Small intestine (tissue), 7 donors: ENCODE results near the gene PCDHA10. TPM values are rescaled to one million over a fixed set of nuclear protein-coding genes. Genes with fewer than 3 reads are reported as not detected.
"Not testable (repeated sequence)": the region's sequence is repeated elsewhere in the genome, so short reads cannot be mapped to it uniquely, and the experiment has no call there.

Experiments
- DNase-seq, 2 donors: peaks; one replicate each; pipeline versions ENCODE4 v3.0.0 to v3.0.0-alpha.2; 2013
- FAIRE-seq: peaks from 2 replicates; lab custom pipeline; 2012; peaks lifted over from hg19 to GRCh38; lab: Jason Lieb, UNC
- H3K27ac ChIP-seq, 3 donors: one replicate each; pipeline ENCODE4 v1.5.1; 2013; ENCODE audit warnings: low read length in 2 of 3, mild to moderate bottlenecking in 2 of 3, control low read depth in 1 of 3, inconsistent platforms in 1 of 3, low read depth in 1 of 3, moderate library complexity in 1 of 3
- H3K27me3 ChIP-seq, 3 donors: one replicate each; pipeline ENCODE4 v1.6.1; 2013; ENCODE audit warnings: low read length in 3 of 3, inconsistent platforms in 1 of 3; ENCODE audit not compliant: control insufficient read depth in 3 of 3, insufficient read depth in 3 of 3
- H3K36me3 ChIP-seq, 3 donors: one replicate each; pipeline ENCODE4 v1.6.1; 2013; ENCODE audit warnings: low read length in 3 of 3, inconsistent platforms in 1 of 3, low read depth in 1 of 3, mild to moderate bottlenecking in 1 of 3, moderate library complexity in 1 of 3; ENCODE audit not compliant: control insufficient read depth in 3 of 3, insufficient read depth in 2 of 3
- H3K4me1 ChIP-seq, 3 donors: one replicate each; pipeline ENCODE4 v1.6.1; 2013; ENCODE audit warnings: low read length in 2 of 3, inconsistent platforms in 1 of 3, low read depth in 1 of 3, mild to moderate bottlenecking in 1 of 3, moderate library complexity in 1 of 3; ENCODE audit not compliant: control insufficient read depth in 3 of 3, insufficient read depth in 2 of 3
- H3K4me3 ChIP-seq, 3 donors: one replicate each; pipeline ENCODE4 v1.5.1; 2013; ENCODE audit warnings: low read length in 3 of 3, control low read depth in 1 of 3, inconsistent platforms in 1 of 3, low read depth in 1 of 3, mild to moderate bottlenecking in 1 of 3, moderate library complexity in 1 of 3
- H3K9me3 ChIP-seq, 2 donors: one replicate each; pipeline ENCODE4 v1.6.1; 2013; ENCODE audit warnings: low read depth in 1 of 2, low read length in 1 of 2; ENCODE audit not compliant: control insufficient read depth in 2 of 2, insufficient read depth in 1 of 2
- WGBS, 3 donors: extraction: QIAGEN DNeasy Blood & Tissue Kit; methylation state at CpG; one replicate each; pipeline ENCODE4 v1.1.7; 2013; 5-methylcytosine and 5-hydroxymethylcytosine counted together
- polyA plus RNA-seq, 4 donors: library from polyadenylated mRNA; stranded (reverse) in 3 of 4; unstranded in 1 of 4; fragments of 200-250 nt in 3 of 4; fragments of 120-200 nt in 1 of 4; gene quantifications; one replicate each; pipeline versions ENCODE4 v1.2.1 to v1.2.3, GENCODE V29; 2013
- donor health status: healthy with polysubstance abuse.
- donor health status: control.
- donor health status: control.
- donor health status: Bipolar disorder and iron deficiency.
- donor health status: healthy.

The PCDHA10 gene
- polyA plus RNA-seq, 4 donors, result 0.04 to 0.13 TPM; not detected in 2

DNA sequence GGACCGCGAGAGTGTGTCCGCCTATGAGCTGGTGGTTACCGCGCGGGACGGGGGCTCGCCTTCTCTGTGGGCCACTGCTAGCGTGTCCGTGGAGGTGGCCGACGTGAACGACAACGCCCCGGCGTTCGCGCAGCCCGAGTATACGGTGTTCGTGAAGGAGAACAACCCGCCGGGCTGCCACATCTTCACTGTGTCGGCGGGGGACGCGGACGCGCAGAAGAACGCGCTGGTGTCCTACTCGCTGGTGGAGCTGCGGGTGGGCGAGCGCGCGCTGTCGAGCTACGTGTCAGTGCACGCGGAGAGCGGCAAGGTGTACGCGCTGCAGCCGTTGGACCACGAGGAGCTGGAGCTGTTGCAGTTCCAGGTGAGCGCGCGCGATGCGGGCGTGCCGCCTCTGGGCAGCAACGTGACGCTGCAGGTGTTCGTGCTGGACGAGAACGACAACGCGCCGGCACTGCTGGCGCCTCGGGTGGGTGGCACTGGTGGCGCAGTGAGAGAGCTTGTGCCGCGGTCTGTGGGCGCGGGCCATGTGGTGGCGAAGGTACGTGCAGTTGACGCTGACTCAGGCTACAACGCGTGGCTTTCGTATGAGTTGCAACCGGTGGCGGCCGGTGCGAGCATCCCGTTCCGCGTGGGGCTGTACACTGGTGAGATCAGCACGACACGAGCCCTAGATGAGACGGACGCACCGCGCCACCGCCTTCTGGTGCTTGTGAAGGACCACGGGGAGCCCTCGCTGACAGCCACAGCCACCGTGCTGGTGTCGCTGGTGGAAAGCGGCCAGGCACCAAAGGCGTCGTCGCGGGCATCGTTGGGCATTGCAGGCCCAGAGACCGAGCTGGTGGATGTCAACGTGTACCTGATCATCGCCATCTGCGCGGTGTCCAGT, 19.8 kb upstream of the PCDHA10 start:
- H3K27me3 ChIP-seq, result no peaks in the 10 kb centered on the region
- no peak overlapping the region for H3K27ac ChIP-seq
- FAIRE-seq (no peak), DNase-seq (no peak)
- no peak overlapping the region for H3K4me3 ChIP-seq
- 55 to 73% (median 65%) methylated on average over 103 of the region's 103 CpGs for WGBS, 3 donors
- H3K9me3 ChIP-seq, result peaks cover 3 to 38% of the 10 kb centered on the region in 2 donors
- no peaks in the 10 kb centered on the region for H3K36me3 ChIP-seq
- no peaks in the 10 kb centered on the region for H3K4me1 ChIP-seq

DNA sequence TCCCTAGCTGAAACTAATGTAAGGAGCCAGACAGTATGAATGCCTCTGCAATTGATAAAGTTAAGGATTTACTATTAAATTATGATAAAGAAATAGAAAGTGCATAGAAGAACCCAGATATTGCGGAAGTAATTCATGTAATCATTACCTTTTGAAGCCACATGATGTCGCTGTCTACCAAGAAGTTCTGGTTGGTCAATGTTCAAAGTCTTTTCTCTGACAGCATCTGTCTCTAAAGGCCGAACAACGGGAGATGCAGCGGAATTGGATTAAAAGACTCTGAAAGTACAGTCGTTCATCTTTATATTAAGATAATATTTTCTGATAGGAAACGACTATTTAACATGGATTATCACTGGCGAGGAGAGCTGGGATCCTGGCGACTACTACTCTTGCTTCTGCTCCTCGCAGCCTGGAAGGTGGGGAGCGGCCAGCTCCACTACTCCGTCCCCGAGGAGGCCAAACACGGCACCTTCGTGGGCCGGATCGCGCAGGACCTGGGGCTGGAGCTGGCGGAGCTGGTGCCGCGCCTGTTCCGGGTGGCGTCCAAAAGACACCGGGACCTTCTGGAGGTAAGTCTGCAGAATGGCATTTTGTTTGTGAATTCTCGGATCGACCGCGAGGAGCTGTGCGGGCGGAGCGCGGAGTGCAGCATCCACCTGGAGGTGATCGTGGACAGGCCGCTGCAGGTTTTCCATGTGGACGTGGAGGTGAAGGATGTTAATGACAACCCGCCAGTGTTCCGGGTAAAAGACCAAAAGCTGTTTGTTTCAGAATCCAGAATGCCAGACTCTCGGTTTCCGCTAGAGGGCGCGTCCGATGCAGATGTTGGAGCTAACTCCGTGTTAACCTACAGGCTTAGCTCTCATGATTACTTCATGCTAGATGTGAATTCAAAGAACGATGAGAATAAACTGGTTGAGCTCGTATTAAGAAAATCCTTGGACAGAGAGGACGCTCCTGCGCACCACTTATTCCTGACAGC, 14.4 kb upstream of the PCDHA10 start, which contains the start of gene PCDHA8:
Gene PCDHA8 (plus strand): TSS at position 210 of the 985 bp plus-strand sequence. CDS start 135 bp downstream, at position 345.
- no peak for DNase-seq

DNA sequence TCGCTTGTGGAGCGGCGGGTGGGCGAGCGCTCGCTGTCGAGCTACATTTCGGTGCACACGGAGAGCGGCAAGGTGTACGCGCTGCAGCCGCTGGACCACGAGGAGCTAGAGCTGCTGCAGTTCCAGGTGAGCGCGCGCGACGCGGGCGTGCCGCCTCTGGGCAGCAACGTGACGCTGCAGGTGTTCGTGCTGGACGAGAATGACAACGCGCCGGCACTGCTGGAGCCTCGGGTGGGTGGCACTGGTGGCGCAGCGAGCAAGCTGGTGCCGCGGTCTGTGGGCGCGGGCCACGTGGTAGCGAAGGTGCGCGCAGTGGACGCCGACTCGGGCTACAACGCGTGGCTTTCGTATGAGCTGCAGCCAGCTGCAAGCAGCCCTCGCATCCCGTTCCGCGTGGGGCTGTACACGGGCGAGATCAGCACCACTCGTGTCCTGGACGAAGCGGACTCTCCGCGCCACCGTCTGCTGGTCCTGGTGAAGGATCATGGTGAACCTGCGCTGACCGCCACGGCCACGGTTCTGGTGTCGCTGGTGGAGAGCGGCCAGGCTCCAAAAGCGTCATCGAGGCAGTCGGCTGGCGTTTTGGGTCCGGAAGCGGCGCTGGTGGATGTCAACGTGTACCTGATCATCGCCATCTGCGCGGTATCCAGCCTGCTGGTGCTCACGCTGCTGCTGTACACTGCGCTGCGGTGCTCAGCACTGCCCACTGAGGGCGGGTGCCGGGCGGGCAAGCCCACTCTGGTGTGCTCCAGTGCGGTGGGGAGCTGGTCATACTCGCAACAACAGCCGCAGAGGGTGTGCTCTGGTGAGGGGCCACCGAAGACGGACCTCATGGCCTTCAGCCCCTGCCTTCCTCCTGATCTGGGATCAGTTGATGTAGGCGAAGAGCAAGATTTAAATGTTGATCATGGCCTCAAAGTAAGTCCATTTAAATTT, 12.6 kb upstream of the PCDHA10 start:
- Histone ChIP-seq H3K9me3 (peaks cover 0 to 26% of the 10 kb centered on the region in 2 donors), H3K27me3 (no peaks in the 10 kb centered on the region), H3K27ac (no peak overlapping the region), H3K36me3 (no peaks in the 10 kb centered on the region), H3K4me3 (no peak overlapping the region), H3K4me1 (no peaks in the 10 kb centered on the region)
- DNase-seq, result no peak
- WGBS, 3 donors, result 57 to 78% methylated on average over 87 of the region's 87 CpGs; no CpG with 5 or more reads in 1 of the 3 donors
- FAIRE-seq, result no peak

More for the DNA sequence above, 14.4 kb upstream of the PCDHA10 start, which contains the start of gene PCDHA8:
- Histone ChIP-seq H3K4me1 (no peaks in the 10 kb centered on the region), H3K4me3 (no peak within 1 kb of the TSS), H3K27me3 (no peaks in the 10 kb centered on the region), H3K27ac (no peak within 1 kb of the TSS), H3K9me3 (peaks cover 0 to 34% of the 10 kb centered on the region in 2 donors), H3K36me3 (no peaks in the 10 kb centered on the region)
- no peak for FAIRE-seq
- 24 to 48% (median 32%) methylated on average over 42 to 47 of the region's 47 CpGs for WGBS, 3 donors

DNA sequence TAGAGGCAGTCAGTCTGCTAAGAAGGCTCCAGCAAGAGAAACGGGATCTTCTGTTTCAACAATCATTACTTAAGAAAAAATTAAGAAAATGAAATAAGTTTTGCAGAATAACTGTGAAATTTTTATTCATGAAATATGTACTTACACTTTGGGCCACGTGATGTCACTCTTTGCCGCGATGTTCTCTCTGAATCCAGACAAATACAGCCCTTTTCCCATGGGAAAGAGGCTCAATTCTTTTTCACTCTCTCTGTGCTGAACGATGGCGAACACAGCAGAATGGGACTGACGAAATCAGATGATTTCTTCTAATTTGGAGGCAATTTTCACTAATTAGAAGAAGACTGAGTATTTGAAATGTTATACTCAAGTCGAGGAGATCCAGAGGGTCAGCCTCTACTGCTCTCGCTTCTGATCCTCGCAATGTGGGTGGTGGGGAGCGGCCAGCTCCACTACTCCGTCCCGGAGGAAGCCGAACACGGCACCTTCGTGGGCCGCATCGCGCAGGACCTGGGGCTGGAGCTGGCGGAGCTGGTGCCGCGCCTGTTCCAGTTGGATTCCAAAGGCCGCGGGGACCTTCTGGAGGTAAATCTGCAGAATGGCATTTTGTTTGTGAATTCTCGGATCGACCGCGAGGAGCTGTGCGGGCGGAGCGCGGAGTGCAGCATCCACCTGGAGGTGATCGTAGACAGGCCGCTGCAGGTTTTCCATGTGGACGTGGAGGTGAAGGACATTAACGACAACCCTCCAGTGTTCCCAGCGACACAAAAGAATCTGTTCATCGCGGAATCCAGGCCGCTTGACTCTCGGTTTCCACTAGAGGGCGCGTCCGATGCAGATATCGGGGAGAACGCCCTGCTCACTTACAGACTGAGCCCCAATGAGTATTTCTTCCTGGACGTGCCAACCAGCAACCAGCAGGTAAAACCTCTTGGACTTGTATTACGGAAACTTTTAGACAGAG, 7.3 kb upstream of the PCDHA10 start, which contains the start of gene PCDHA9:
Gene PCDHA9 (plus strand): TSS at position 244 of the 964 bp plus-strand sequence. CDS start 114 bp downstream, at position 358.
- DNase-seq, FAIRE-seq: not testable (repeated sequence)
- WGBS, 3 donors, result 25 to 45% methylated on average over 37 to 46 of the region's 48 CpGs; no CpG with 5 or more reads in 1 of the 3 donors

DNA sequence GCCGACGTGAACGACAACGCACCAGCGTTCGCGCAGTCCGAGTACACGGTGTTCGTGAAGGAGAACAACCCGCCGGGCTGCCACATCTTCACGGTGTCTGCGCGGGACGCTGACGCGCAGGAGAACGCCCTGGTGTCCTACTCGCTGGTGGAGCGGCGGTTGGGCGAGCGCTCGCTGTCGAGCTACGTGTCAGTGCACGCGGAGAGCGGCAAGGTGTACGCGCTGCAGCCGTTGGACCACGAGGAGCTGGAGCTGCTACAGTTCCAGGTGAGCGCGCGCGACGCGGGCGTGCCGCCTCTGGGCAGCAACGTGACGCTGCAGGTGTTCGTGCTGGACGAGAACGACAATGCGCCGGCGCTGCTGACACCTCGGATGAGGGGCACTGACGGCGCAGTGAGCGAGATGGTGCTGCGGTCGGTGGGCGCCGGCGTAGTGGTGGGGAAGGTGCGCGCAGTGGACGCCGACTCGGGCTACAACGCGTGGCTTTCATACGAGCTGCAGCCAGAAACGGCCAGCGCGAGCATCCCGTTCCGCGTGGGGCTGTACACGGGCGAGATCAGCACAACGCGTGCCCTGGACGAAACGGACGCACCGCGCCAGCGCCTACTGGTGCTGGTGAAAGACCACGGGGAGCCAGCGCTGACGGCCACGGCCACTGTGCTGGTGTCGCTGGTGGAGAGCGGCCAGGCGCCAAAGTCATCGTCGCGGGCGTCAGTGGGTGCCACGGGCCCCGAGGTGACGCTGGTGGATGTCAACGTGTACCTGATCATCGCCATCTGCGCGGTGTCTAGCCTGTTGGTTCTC, 5.7 kb upstream of the PCDHA10 start:
- DNase-seq, H3K27me3 ChIP-seq, H3K36me3 ChIP-seq, H3K27ac ChIP-seq, H3K4me1 ChIP-seq, H3K4me3 ChIP-seq, FAIRE-seq: not testable (repeated sequence)
- H3K9me3 ChIP-seq, result peaks cover 0 to 12% of the 10 kb centered on the region in 2 donors
- WGBS, 3 donors, result 55 to 80% methylated on average over 97 to 101 of the region's 101 CpGs; no CpG with 5 or more reads in 1 of the 3 donors

More for the DNA sequence above, 7.3 kb upstream of the PCDHA10 start, which contains the start of gene PCDHA9:
- H3K27ac ChIP-seq, H3K4me1 ChIP-seq, H3K4me3 ChIP-seq, H3K36me3 ChIP-seq, H3K27me3 ChIP-seq: not testable (repeated sequence)
- H3K9me3 ChIP-seq, result peaks cover 0 to 13% of the 10 kb centered on the region in 2 donors

DNA sequence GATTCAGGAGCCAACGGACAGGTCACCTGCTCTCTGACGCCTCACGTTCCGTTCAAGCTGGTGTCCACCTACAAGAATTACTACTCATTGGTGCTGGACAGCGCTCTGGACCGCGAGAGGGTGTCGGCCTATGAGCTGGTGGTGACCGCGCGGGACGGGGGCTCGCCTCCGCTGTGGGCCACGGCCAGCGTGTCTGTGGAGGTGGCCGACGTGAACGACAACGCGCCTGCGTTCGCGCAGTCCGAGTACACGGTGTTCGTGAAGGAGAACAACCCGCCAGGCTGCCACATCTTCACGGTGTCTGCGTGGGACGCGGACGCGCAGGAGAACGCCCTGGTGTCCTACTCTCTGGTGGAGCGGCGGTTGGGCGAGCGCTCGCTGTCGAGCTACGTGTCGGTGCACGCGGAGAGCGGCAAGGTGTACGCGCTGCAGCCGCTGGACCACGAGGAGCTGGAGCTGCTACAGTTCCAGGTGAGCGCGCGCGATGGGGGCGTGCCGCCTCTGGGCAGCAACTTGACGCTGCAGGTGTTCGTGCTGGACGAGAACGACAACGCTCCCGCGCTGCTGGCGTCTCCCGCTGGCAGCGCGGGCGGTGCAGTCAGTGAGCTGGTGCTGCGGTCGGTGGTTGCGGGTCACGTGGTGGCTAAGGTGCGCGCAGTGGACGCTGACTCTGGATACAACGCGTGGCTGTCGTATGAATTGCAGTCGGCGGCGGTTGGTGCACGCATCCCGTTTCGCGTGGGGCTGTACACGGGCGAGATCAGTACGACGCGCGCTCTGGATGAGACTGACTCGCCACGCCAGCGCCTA, 1.7 kb downstream of the PCDHA10 start:
- DNase-seq, result no peak
- 63 to 80% methylated on average over 86 to 94 of the region's 94 CpGs; no CpG with 5 or more reads in 1 of the 3 donors for WGBS, 3 donors

More for the DNA sequence above, 1.7 kb downstream of the PCDHA10 start:
- peaks cover 0 to 19% of the 10 kb centered on the region in 2 donors for H3K9me3 ChIP-seq
- H3K36me3 ChIP-seq, result no peaks in the 10 kb centered on the region
- peaks cover 0 to under 1% (median 0%) of the 10 kb centered on the region in 3 donors for H3K27me3 ChIP-seq
- H3K4me3 ChIP-seq, result no peak overlapping the region
- FAIRE-seq, result no peak
- H3K27ac ChIP-seq, result no peak overlapping the region
- H3K4me1 ChIP-seq, result no peaks in the 10 kb centered on the region
